Measurements from ENCODE around the gene RPL21.

- TF ChIP-seq POLR2A (IDR thresholded peaks at IDR 0.05) (no peak), CTCF (IDR thresholded peaks at IDR 0.05) (no peak)
These were observed 41.8 kb downstream of the RPL21 start for GRCh38 chr13:27293076-27293691.
